Activated T-cell treated with anti-CD3 and anti-CD28 coated beads, Interleukin-2, amount 50 U/mL, for 24 hours (primary cell): ENCODE results near the gene ATP9A.
A peak's percentile ranks its signal among the peaks of the same experiment; 100 is the strongest.
"Not testable (repeated sequence)": the region's sequence is repeated elsewhere in the genome, so short reads cannot be mapped to it uniquely, and the experiment has no call there.

Experiments
- DNase-seq: peaks from one replicate; pipeline ENCODE4 v3.0.0-alpha.2; 2020
- H3K27ac Mint-ChIP-seq: 2 replicates; pipeline ENCODE4 v1.8.0; 2020; ENCODE audit warnings: mild to moderate bottlenecking, mixed read lengths
- H3K27me3 Mint-ChIP-seq: 2 replicates; pipeline ENCODE4 v1.8.0; 2020; ENCODE audit warnings: mixed read lengths
- H3K36me3 Mint-ChIP-seq: 2 replicates; pipeline ENCODE4 v1.8.0; 2020; ENCODE audit warnings: low read depth, mixed read lengths
- H3K4me1 Mint-ChIP-seq: 2 replicates; pipeline ENCODE4 v1.8.0; 2020; ENCODE audit warnings: low read depth, mixed read lengths
- H3K4me3 Mint-ChIP-seq: 2 replicates; pipeline ENCODE4 v1.8.0; 2020; ENCODE audit warnings: mild to moderate bottlenecking, moderate library complexity, mixed read lengths
- H3K9me3 Mint-ChIP-seq: 2 replicates; pipeline ENCODE4 v1.8.0; 2020; ENCODE audit warnings: mixed read lengths

Gene ATP9A

DNA sequence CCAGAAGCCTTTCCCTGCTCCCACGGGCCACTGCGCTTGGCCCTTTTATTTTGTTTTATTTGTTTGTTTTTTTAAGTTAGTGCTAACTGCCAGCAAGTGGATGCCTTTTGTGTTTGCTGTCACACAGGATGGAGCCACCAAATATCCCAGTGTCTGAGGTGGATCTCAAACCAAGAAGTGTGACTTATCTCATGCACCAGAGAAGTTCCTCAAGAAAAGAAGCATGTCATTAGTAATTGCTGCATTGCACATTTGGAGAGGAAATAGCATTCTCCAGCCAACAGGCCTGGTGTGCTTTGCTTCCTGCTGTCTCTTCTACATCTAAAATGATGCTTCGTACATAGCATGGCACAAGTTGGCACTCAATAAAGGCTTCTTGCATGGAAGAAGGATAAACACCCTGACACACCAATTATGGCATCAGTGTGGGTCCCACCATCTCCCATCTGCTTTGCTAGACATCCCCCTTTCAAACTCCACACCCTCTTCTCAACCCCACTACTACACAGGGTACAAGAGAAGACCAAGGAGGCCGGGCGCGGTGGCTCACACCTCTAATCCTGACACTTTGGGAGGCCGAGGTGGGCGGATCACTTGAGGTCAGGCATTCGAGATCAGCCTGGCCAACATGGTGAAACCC, 1.9 kb upstream of the ATP9A start:
- peaks cover 53% of the 10 kb centered on the region for H3K27me3 Mint-ChIP-seq
- H3K4me1 Mint-ChIP-seq: peaks cover 9% of the 10 kb centered on the region
- H3K4me3 Mint-ChIP-seq: no peak overlapping the region
- H3K27ac Mint-ChIP-seq: no peak overlapping the region
- no peaks in the 10 kb centered on the region for H3K9me3 Mint-ChIP-seq
- DNase-seq: no peak
- H3K36me3 Mint-ChIP-seq: no peaks in the 10 kb centered on the region

DNA sequence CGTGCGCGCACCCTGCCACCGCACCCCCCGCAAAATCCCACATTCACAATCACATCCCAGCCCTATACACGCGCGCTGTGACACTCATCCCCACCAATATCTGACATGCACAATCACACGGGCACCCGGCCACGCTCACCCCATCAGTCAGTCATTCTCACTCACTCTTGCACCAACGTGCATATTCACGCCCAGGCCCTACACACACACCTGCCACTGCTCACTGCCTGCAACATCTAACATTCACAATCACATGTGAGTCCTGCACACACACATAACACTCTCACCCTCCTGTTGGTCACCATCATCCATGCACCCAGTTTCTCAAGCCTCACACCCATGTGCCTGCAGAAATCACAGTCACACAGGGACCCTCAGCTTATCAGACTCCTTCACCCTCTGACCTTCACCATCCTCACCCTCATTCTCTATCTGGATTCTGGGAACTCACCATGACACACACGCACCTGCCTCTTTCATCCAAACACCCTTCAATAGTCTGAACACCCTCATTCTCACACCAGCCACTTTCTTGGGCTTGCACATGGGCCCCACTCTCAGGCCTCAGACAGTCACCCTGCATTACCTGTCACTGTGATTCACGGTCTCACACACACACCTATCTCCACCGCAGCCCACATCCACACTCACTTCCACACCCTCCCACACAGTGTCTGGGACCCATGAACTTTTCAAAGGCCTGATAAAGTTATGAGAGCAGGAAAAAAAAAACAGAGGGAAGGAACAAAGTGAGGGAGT, 748 bp upstream of the ATP9A start:
- Mint-ChIP-seq H3K9me3 (no peaks in the 10 kb centered on the region), H3K27me3 (peaks cover 54% of the 10 kb centered on the region), H3K27ac (peak overlapping the region; percentile 6), H3K4me3 (peak overlapping the region; percentile 57), H3K36me3 (no peaks in the 10 kb centered on the region), H3K4me1 (peaks cover 9% of the 10 kb centered on the region)
- DNase-seq: no peak

DNA sequence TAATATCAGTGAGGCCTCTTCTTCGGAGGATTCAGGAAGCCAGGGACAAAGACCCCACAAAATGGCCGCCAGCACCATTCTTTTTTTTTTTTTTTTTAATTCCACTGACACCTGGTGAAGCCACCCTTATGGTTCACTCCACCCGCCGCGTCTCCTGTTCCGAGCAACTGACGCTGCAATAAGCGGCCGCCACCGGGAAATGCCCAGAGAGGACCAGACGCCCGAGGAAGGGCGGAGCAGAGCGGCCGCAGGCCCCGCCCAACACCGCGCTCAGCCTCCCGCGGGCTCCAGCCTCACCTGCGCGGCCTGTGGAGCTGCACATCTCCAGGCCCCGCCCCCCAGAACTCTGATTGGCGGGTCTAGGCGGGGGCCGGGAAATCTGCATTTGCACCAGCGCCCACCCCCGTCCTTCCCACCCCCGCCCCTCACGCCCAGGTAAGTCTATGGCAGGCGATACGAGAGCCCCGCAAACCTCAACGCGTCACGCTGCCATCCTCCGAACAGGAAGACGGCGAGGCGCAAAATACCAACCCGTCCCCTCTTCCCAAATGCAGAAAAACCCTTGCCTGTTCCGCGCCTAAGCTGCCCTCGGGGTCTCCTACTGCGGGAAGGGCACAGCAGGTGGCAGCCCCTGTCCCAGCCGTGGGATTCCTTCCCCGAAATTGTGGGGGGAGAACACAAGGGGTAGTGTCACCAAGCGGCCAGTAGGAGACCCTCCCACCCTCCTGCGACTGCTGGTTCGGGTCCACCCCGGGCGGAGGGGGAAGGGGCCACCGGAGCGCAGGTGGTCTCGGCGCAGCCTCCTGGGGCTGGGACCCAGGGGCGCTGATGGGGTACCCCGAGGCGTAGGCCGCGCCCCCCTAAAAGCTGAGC, 960 bp downstream of the ATP9A start:
- H3K27me3 Mint-ChIP-seq: peaks cover 52% of the 10 kb centered on the region
- H3K4me3 Mint-ChIP-seq: peak overlapping the region; percentile 61
- no peaks in the 10 kb centered on the region for H3K36me3 Mint-ChIP-seq
- H3K27ac Mint-ChIP-seq: no peak overlapping the region
- peak; percentile 58 for DNase-seq
- H3K9me3 Mint-ChIP-seq: no peaks in the 10 kb centered on the region
- H3K4me1 Mint-ChIP-seq: peaks cover 9% of the 10 kb centered on the region

DNA sequence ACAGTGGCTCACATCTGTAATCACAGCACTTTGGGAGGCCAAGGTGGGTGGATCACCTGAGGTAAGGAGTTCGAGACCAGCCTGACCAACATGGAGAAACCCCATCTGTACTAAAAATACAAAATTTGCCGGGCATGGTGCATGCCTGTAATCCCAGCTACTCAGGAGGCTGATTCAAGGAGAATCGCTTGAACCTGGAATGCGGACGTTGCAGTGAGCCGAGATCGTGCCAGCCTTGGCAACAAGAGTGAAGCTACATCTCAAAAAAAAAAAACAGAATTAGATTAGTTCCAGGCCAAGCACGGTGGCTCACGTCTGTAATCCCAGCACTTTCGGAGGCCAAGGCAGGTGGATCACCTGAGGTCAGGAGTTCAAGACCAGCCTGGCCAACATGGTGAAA, 2.8 kb downstream of the ATP9A start:
- H3K9me3 Mint-ChIP-seq, DNase-seq, H3K4me1 Mint-ChIP-seq, H3K4me3 Mint-ChIP-seq, H3K27ac Mint-ChIP-seq, H3K36me3 Mint-ChIP-seq: not testable (repeated sequence)
- peaks cover 47% of the 10 kb centered on the region for H3K27me3 Mint-ChIP-seq

DNA sequence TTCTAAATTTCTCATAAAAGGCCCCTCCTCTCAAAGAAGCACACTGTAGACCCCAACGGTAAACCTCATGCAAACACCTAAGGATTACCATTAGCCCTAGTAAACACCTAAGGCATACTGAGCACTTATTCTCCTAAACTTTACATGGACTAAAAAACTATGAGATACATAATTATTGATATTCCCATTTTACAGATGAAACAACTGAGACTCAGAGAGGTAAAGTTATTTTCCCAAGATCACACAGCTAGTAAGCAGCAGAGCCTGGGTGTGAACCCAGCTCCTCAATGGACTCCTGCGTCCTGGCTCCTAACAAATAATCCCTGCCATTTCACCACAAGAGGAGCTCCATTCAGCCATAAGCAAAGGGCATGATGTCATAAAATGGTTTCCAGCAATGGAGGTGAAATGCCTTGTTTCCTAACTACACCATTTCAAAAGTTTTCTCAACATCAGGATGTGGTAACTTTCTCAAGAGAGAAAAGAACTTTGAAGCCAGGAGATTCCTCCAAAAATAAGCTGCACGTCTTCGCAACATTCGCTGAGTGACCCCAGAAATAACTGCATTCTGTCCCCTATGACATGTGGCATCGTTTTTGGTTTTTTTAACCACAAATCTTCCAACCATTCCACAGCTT, 4.1 kb downstream of the ATP9A start:
- no peak overlapping the region for H3K4me3 Mint-ChIP-seq
- H3K27ac Mint-ChIP-seq: no peak overlapping the region
- DNase-seq: no peak
- no peaks in the 10 kb centered on the region for H3K9me3 Mint-ChIP-seq
- H3K4me1 Mint-ChIP-seq: peaks cover 7% of the 10 kb centered on the region
- no peaks in the 10 kb centered on the region for H3K36me3 Mint-ChIP-seq
- H3K27me3 Mint-ChIP-seq: peaks cover 39% of the 10 kb centered on the region

DNA sequence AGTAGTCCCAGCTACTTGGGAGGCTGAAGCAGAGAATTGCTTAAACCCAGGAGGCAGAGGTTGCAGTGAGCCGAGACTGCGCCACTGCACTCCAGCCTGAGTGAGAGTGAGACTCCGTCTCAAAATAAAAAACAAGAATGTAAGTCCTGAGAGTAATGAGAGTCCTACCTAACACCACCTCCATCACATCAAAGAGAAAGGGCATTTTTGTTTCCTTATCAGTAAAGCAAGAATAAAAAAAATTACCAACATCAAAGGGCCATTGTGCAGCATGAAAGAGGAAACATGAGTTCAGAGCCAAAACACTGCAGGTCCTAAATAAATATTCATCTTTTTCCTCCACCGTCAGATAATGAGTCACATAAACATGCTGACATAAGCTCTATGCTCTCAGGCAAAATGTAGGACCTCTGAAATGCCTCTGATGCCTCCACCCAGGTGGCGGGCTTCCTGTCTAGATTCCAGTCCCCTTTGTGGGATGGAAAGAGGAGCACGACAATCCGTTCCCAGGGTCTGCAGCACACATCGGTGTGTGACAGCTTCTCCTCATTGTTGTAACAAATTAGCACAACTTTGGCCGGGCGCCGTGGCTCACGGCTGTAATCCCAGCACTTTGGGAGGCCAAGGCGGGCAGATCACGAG, 7.2 kb downstream of the ATP9A start:
- H3K36me3 Mint-ChIP-seq: no peaks in the 10 kb centered on the region
- no peak for DNase-seq
- no peak overlapping the region for H3K27ac Mint-ChIP-seq
- peaks cover 26% of the 10 kb centered on the region for H3K27me3 Mint-ChIP-seq
- no peaks in the 10 kb centered on the region for H3K4me1 Mint-ChIP-seq
- H3K4me3 Mint-ChIP-seq: no peak overlapping the region
- no peaks in the 10 kb centered on the region for H3K9me3 Mint-ChIP-seq

DNA sequence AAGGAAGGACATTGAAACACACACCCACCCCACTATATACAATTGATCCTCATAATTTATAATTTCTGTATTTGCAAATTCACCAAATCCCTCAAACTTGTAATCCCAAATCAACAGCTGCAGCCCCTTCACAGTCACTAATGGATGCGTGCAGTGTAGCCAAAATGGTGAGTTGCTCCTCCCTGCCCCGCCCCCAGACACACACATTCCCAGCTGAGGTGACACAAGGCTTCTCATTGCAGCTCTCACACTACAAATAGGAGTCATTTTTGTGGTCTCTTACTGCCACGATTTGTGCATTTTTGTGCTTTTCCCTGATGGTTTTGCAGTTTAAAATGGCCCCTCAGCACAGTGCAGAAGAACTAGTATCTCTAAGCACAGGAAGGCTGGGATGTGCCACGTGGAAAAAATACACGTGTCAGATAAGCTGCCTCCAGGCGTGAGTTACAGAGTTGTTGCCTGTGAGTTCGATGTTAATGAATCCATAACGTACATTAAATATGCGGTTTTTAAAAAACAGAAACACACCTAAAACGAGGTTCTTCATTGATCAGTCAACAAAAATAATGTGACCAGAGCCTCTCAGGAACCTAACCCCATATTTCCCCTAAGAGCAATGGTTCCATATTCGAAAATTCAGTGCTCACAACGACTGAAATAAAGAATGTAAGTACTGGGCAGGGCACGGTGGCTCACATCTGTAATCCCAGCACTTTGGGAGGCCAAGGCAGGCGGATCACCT, 8.2 kb downstream of the ATP9A start:
- Mint-ChIP-seq H3K27me3 (peaks cover 16% of the 10 kb centered on the region), H3K36me3 (no peaks in the 10 kb centered on the region), H3K4me1 (no peaks in the 10 kb centered on the region), H3K4me3 (no peak overlapping the region), H3K9me3 (no peaks in the 10 kb centered on the region), H3K27ac (no peak overlapping the region)
- no peak for DNase-seq

DNA sequence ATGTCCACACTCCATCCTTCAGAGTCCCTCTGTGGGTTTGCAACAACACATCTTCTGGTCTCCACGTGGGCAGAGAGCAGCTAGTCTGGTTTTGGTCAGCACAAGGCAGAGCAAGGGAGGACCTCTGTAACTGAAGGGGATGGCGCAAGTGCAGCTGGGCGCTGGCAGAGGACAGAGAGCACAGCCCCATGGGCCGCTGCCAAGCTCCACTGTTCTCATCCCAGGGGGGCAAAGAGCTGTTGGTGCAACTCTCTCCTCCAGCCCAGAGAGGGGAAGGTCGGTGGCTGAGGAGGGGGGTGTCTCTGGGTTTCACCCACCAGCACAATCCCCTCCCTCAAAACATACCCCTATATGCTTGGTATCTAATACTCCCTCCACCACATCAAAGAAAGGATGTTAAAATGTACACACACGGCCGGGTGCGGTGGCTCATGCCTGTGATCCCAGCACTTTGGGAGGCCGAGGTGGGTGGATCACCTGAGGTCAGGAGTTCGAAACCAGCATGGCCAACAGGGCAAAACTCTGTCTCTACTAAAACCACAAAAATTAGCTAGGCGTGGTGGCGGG, 9.1 kb downstream of the ATP9A start:
- no peaks in the 10 kb centered on the region for H3K4me1 Mint-ChIP-seq
- no peak overlapping the region for H3K27ac Mint-ChIP-seq
- DNase-seq: no peak
- peaks cover 15% of the 10 kb centered on the region for H3K27me3 Mint-ChIP-seq
- H3K36me3 Mint-ChIP-seq: no peaks in the 10 kb centered on the region
- H3K4me3 Mint-ChIP-seq: no peak overlapping the region
- H3K9me3 Mint-ChIP-seq: no peaks in the 10 kb centered on the region

DNA sequence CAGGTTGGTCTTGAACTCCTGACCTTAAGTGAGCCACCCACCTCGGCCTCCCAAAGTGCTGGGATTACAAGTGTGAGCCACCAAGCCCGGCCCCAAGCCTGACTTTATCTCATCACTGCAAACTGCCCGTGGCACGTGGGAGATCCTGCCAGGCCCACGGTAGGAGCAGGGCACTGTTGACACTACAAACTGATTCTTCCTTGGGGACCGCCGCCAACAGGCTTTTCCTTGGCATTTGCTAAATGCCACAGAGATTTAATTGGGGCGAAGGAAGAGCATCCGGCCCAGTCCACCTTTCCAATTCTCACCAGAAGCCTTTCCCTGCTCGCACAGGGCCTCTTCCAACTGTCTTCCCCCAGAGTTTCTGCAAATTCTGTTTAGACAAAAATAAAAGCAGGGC, 11.0 kb downstream of the ATP9A start:
- no peaks in the 10 kb centered on the region for H3K4me1 Mint-ChIP-seq
- DNase-seq: no peak
- no peaks in the 10 kb centered on the region for H3K9me3 Mint-ChIP-seq
- no peak overlapping the region for H3K27ac Mint-ChIP-seq
- H3K27me3 Mint-ChIP-seq: peaks cover 12% of the 10 kb centered on the region
- H3K4me3 Mint-ChIP-seq: no peak overlapping the region
- H3K36me3 Mint-ChIP-seq: no peaks in the 10 kb centered on the region

DNA sequence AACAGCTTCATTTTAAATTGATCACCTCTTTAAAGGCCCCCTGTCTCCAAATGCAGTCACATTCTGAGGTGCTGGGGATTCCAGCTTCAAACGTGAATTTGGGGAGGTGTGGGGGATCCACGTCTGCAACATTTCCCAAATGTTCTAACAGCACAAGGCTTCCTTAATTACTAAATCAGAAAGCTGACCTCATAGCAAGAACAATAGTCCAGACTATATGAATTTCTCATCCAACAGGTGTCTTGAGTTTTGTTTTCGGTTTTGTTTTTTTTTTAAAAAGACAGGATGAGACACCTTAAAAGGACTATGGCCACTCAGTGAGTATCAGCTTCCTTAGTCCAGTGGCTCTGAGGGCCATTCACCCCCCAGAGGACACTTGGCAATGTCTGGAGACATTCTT, 11.5 kb downstream of the ATP9A start:
- no peak for DNase-seq
- H3K4me1 Mint-ChIP-seq: no peaks in the 10 kb centered on the region
- H3K9me3 Mint-ChIP-seq: no peaks in the 10 kb centered on the region
- H3K4me3 Mint-ChIP-seq: no peak overlapping the region
- peaks cover 12% of the 10 kb centered on the region for H3K27me3 Mint-ChIP-seq
- no peak overlapping the region for H3K27ac Mint-ChIP-seq
- no peaks in the 10 kb centered on the region for H3K36me3 Mint-ChIP-seq

DNA sequence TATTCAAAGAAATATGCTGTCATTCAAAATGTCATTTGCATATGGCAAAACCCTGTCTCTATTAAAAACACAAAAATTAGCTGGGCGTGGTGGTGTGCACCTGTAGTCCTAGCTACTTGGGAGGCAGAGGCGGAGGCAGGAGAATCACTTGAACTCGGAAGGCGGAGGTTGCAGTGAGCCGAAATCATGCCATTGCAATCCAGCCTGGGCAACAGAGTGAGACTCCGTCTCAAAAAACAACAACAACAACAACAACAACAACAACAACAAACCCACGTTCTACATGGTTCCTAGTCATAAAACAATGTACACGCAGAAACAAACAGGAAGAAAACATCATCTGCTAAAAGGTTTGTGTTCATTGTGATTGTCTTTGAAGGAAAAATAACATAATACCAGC, 15.0 kb downstream of the ATP9A start:
- H3K9me3 Mint-ChIP-seq, H3K27ac Mint-ChIP-seq, H3K36me3 Mint-ChIP-seq, H3K4me3 Mint-ChIP-seq, H3K27me3 Mint-ChIP-seq, H3K4me1 Mint-ChIP-seq, DNase-seq: not testable (repeated sequence)

DNA sequence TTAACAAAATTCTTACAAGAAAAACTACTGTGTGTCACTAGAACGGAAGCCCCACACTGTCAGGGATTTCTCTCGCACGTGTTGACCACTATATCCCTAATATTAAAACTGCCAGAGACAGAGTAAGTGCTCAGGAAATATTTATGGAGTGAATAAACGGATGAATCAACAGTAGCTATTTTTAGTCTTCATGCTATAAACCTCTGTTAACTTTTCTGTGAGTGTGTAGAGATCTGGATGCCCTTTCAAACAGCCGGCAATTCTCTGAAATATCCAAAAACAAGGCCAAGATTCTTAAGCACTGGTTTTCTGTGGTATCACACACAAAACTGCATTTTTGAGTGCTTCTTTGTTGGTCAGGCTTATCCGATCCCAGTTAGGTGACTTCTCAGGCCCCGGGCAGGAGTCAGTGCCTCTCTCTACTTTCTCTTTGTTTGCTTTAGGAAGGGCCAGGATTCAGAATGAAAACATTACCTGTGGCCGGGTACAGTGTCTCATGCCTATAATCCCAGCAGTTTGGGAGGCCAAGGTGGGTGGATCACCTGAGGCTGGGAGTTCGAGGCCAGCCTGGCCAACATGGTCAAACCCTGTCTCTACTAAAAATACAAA, 15.7 kb downstream of the ATP9A start:
- H3K36me3 Mint-ChIP-seq: no peaks in the 10 kb centered on the region
- peaks cover 4% of the 10 kb centered on the region for H3K4me1 Mint-ChIP-seq
- no peaks in the 10 kb centered on the region for H3K9me3 Mint-ChIP-seq
- peaks cover 5% of the 10 kb centered on the region for H3K27me3 Mint-ChIP-seq
- H3K4me3 Mint-ChIP-seq: no peak overlapping the region
- no peak overlapping the region for H3K27ac Mint-ChIP-seq
- no peak for DNase-seq

DNA sequence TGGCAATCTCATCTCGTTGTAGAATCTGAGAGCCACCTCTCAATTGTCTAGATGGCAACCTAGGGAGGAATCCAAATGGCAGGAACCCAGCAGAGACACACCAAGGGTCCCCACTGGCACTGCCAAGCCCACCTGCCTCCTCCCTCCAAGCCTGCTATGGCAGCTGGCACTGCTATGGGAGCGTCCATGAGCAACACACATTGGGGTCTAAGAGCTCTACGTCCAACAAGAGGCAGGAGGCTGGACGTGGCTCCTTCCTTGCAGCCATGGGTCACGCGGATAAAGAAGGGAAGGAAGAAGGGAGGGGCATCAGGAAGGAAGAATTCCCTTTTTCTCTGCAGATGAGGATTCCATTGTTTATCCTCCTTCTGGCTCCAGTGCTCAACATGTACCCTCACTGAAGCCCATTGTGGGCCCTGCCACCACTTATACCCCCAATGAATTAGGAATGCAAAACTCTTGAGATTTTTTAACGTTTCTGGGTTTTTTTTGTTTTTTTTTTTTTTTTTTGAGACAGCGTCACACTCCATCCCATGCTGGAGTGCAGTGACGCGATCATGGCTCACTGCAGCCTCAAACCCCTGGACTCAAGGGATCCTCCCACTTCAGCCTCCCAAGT, 17.3 kb downstream of the ATP9A start:
- peaks cover 4% of the 10 kb centered on the region for H3K4me1 Mint-ChIP-seq
- H3K9me3 Mint-ChIP-seq: no peaks in the 10 kb centered on the region
- no peaks in the 10 kb centered on the region for H3K36me3 Mint-ChIP-seq
- H3K4me3 Mint-ChIP-seq: no peak overlapping the region
- no peak overlapping the region for H3K27ac Mint-ChIP-seq
- no peak for DNase-seq
- H3K27me3 Mint-ChIP-seq: peaks cover under 1% of the 10 kb centered on the region
